ENCODE measurements around the gene TPRX1. TPM values are rescaled to one million over a fixed set of nuclear protein-coding genes. Genes with fewer than 3 reads are reported as not detected.

Gene TPRX1
- total RNA-seq, 6 experiments from 2014 or later: not detected

- Mint-ChIP-seq H3K27me3 (ENCODE audit: insufficient read depth) (peaks cover 20% of the 10 kb centered on the region), H3K4me3 (no peak overlapping the region), H3K4me1 (ENCODE audit: low read depth) (peaks cover 6% of the 10 kb centered on the region; the same call in 1 of the 2 replicates), H3K27ac (no peak overlapping the region), H3K36me3 (ENCODE audit: low read depth) (peaks cover 41% of the 10 kb centered on the region), H3K9me3 (no peaks in the 10 kb centered on the region)
- TF ChIP-seq CTCF (IDR thresholded peaks at IDR 0.05): no peak
- no peak for DNase-seq
Observed at GRCh38 chr19:47758443-47758804, 45.9 kb downstream of the TPRX1 start.

GRCh38 chr19:47757617-47758442 lies 46.5 kb downstream of the TPRX1 start:
- H3K27ac Mint-ChIP-seq: no peak overlapping the region
- no peak for TF ChIP-seq CTCF (IDR thresholded peaks at IDR 0.05)
- peaks cover 23% of the 10 kb centered on the region for H3K27me3 Mint-ChIP-seq (ENCODE audit: insufficient read depth)
- peaks cover 47% of the 10 kb centered on the region for H3K36me3 Mint-ChIP-seq (ENCODE audit: low read depth)
- DNase-seq: no peak
- H3K4me1 Mint-ChIP-seq (ENCODE audit: low read depth): peaks cover 4% of the 10 kb centered on the region; the same call in 1 of the 2 replicates
- H3K4me3 Mint-ChIP-seq: no peak overlapping the region
- no peaks in the 10 kb centered on the region for H3K9me3 Mint-ChIP-seq

- H3K9me3 Mint-ChIP-seq: no peaks in the 10 kb centered on the region
- no peak overlapping the region for H3K27ac Mint-ChIP-seq
Observed at GRCh38 chr19:47756953-47757608, 47.3 kb downstream of the TPRX1 start.

GRCh38 chr19:47756627-47756929 lies 47.8 kb downstream of the TPRX1 start:
- peaks cover 47% of the 10 kb centered on the region for H3K36me3 Mint-ChIP-seq (ENCODE audit: low read depth)
- H3K9me3 Mint-ChIP-seq: no peaks in the 10 kb centered on the region
- DNase-seq: no peak
- no peaks in the 10 kb centered on the region for H3K4me1 Mint-ChIP-seq (ENCODE audit: low read depth)
- no peak overlapping the region for H3K27ac Mint-ChIP-seq
- peaks cover 20% of the 10 kb centered on the region for H3K27me3 Mint-ChIP-seq (ENCODE audit: insufficient read depth)
- H3K4me3 Mint-ChIP-seq: no peak overlapping the region
- no peak for TF ChIP-seq CTCF (IDR thresholded peaks at IDR 0.05)

More at GRCh38 chr19:47756953-47757608, 47.3 kb downstream of the TPRX1 start:
- Mint-ChIP-seq H3K4me1 (ENCODE audit: low read depth) (no peaks in the 10 kb centered on the region), H3K36me3 (ENCODE audit: low read depth) (peaks cover 47% of the 10 kb centered on the region), H3K4me3 (no peak overlapping the region; the same call in 1 of the 2 replicates), H3K27me3 (ENCODE audit: insufficient read depth) (peaks cover 20% of the 10 kb centered on the region)
- no peak for DNase-seq
- TF ChIP-seq CTCF (IDR thresholded peaks at IDR 0.05): no peak

GRCh38 chr19:47755762-47756626 lies 48.4 kb downstream of the TPRX1 start:
- Mint-ChIP-seq H3K36me3 (ENCODE audit: low read depth) (peaks cover 47% of the 10 kb centered on the region), H3K4me3 (no peak overlapping the region), H3K4me1 (ENCODE audit: low read depth) (no peaks in the 10 kb centered on the region), H3K27me3 (ENCODE audit: insufficient read depth) (peaks cover 21% of the 10 kb centered on the region), H3K9me3 (no peaks in the 10 kb centered on the region), H3K27ac (no peak overlapping the region)
- no peak for DNase-seq
- no peak for TF ChIP-seq CTCF (IDR thresholded peaks at IDR 0.05)
